NCI-H748 (cell line): ENCODE data around the gene DPYD.
A peak's percentile ranks its signal among the peaks of the same experiment; 100 is the strongest.

ENCODE experiments used
- DNase-seq: peaks from one replicate; lab custom pipeline; 2025; ENCODE audit not compliant: unreplicated experiment; lab: John Stamatoyannopoulos, UW

The DPYD gene

DNA sequence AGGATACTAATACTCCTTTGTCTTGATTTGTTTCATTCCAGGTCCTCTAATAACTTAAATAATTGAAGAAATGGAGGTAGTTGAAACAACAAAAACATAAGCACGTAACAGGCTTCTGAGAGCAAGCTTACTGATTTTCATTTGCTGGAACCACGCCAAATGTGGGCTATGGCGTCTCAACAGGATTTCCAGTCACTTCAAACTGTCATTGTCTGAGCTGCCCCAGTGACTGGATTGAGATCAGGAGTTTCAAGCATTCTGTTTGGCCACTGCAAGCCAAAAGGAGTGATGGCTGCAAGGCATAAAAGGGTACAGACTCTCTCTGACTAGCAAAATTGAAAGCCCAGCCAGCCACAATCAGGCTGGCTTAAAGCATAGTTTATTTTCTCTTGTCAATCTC is 289.9 kb downstream of the DPYD start:
- DNase-seq: peak; percentile 81

DNA sequence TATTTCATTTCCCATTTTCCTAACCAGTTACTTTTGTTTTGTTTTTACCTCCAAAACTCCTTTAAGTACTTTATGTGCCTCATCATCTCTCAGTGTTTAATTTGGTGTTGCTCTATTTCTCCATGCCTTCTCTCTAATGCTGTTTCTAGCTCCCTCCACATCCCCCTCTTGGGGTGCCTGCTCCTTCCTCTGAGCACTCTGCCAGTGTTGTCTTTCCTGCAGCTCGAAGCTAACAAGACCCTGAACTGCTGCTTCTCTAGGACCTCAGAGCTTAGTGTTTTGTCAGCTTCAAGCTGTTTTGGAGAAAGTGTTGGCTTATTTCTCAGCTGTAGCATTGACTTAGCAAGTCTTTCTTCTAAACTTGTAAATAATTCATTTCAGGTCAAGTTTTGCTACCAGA is 290.6 kb downstream of the DPYD start:
- DNase-seq: no peak

DNA sequence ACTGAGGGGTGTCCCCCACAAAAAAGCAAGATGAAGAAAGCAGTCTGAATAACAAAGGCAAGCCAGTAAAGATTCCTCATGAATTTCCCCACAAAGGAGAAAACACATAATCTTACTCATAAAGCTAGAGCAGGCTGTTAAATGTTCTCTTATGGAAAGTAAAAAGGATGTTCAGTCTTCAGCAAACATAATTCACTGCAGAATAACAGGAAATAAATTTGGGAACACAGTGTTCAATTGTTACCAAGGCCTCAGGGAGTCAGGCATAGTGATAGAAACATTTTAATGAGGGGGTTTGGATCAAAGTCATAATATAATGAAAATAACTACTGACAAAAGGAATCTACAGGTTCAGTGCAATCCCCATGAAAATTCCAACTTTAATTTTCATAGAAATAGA is 297.6 kb downstream of the DPYD start:
- DNase-seq: no peak

DNA sequence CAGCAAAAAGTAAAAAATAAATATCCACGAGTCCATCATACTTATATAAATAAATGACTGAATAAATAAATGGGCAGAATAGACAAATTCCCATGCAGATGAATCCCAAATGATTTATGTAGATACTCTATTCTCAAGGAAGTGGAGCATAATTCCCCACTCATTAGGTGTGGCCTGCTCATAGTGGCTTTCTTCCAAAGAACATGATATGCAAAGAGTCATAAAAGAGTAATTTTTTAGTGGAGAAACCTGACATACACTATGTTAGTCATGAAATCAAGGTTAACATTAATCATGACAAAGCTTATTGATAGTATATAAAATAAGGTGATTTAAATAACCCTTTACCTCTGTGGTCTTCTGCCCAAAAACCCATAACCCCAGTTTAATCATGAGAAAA is 298.9 kb downstream of the DPYD start:
- no peak for DNase-seq

DNA sequence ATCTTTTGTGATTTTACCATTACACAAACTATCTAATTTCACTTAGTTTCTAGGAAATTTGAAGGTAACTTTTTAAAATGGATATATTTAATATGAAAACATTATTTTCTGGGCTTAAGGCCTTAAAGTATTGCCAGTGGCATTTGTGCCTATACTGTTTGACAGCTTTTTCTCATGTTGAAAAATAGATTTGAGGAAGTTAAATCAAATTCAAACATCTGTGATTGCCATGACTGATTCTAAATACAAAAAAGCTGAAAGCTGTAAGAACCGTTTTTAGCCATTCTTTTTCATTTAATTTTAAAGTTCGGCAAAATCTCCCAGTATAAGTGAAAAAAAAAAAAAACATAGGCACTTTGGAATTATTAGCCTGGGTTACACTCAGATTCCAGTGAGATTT is 301.1 kb downstream of the DPYD start:
- DNase-seq: no peak

DNA sequence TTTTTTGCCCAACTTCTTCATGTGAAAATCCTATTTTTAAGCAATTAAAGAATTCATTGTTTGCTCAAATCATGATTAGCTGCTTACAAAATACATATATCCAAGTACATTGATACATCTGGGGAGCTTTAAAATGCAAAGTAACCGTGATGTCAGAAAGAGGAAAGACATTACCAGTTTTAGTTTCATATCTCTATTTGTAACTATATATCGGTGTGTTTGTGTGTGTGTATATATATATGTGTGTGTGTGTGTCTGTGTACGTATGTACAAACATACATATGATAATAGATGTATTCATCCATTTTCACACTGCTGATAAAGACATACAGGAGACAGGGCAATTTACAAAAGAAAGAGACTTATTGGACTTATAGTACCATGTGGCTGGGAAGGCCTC is 310.1 kb downstream of the DPYD start:
- no peak for DNase-seq

DNA sequence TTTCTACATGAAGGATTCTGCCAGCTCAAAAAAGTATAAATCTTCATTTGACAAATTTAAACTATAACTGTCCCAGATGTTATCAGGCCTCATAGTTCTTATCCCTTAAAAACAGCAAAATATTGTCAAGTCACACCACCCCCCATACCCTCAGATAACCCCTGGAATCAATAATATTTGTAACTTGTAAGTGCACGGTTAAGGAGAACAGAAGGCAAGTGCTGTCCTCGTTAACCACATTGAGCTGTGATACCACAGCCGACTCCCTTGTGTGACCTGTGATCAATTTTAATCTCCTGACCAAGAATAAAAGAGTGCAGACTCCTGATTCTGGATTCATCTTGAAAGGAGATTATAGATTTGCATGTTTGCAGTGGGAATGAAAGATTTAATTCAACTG is 310.7 kb downstream of the DPYD start:
- DNase-seq: no peak

DNA sequence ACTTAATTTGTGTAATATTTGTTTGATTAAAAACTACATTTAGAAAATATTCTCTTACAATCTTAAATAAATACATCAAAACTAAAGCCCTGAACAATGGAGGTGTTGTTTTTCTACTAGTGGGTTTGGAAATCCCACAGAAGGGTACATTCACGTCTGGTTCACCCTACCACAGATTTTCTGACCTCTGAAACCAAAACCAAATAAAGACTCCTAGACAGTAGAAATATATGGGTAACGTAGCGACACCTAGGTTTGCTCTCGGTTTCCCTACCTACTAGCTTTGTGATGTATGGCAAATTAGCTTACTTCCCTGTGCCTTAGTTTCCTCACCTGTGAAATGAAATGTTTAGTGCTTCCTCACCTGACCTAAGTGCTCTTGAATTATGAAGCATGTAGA is 312.6 kb downstream of the DPYD start:
- no peak for DNase-seq

DNA sequence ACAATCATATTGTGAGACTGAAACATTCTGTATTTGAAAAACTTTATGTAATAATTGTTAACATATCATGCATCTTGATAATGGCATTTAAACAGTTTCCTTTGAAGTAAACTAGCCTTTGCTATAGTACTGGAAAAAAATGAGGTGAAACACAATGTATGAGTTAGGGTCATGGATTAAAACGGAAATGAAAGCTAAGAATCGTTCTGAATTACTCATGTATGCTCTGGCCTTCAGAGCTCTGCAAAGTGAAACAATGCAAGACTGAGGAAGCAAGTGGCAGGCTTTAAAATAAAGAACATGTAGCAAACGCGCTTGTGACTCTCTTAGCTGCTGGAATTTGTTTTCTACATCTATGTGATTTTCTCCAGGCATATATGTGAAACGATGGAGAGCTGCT is 317.1 kb downstream of the DPYD start:
- peak; percentile 9 for DNase-seq

DNA sequence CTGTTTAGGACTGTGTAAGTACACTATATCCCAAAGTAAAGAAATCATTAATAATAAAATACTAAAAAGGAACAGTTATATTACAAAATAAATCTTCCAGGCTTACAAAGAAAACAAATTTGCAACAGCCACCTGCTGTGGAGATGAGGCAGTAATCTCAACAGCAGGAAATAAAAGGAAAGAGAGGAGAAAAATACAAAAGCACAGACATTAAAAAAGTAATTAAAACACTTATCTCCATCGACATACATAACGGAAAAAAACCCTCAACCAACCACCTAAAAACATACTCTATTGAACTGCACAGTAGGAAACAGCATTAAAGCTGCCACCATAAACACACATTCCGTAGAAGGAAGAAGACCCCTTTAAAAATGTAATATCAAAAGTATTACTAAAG is 317.6 kb downstream of the DPYD start:
- peak; percentile 78 for DNase-seq

DNA sequence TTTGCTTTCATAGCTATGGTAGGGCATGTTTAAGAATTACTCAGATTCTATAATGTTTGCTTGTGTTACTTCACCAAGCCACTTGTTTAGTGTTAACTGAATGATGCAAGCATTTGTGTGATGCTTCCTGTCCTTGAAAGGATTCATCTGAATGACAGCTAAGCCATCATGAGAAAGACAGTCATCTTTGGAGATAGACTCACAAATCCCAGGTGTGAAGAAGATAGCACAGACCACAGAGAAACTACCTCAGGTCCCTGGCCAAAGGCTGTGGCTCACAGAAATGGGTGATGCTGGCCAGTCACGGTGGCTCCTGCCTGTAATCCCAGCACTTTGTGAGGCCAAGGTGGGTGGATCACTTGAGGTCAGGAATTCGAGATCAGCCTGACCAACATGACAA is 321.4 kb downstream of the DPYD start:
- no peak for DNase-seq

DNA sequence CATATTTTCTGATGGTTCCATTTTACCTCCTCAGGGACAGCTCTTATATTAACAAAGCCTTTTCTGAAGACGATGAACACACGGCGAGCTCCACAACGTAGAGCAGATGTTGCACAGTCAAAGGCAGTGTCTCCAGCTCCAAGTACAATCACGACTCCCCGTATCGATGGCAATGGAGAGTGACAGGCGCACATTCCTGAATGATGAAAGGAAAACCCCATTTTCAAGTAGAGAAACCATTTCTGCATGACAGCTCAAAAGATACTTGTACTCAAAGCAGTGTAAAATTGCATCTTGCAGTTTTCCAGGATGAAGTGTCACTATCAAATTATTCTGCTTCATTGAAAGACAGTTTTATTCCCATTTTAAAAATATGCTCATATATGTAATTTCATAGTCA is 327.6 kb downstream of the DPYD start:
- no peak for DNase-seq

DNA sequence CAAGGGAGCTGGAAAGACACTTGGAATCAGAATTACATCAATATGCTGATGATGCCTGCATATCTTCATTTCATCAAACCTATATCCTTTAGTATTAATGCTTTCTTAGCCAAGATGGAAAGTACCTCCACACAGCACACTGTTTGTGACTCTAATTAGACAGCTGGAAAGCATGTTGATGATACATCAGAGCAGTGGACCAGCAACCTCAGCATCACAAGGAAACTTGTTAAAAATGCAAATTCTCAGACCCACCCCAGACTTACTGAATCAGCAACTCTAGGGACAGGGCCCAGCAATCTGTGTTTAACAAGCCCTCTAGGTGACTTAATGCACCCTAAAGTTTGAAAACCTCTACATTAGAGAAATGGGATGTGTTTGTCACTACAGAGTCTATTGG is 332.1 kb downstream of the DPYD start:
- DNase-seq: no peak

DNA sequence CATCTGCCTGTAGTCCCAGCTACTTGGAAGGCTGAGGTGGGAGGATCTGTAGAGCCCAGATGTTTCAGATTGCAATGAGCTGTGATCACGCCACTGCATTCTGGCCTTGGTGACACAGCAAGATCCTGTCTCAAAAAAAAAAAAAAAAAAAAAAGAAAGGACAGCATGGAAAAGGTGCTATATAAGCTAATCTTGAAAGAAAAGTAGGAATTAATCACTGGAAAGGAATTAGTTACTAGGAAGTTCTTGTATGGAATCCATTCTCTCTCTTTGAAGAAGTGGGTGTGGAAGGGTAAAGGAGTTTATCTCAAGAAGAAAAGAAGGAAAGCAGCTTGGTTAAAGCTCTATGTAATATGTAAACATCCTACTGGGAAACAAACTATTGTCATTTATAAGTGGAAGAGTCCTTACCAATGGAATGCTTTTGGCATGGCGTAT is 339.2 kb downstream of the DPYD start:
- DNase-seq: no peak

DNA sequence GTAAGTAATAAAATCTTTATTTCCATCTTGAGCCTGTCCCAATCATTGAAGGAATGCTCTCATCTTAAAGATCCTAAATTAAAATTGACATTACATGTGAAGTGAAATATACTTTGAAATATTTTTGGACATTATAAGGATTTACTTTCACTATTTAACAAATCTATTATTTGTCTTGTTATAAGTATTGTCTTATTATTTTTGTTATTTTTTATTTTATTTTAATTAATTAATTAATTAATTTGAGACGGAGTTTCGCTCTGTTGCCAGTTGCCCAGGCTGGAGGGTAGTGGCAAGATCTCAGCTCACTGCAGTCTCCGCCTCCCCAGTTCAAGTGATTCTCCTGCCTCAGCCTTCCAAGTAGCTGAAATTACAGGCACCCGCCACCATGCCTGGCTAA is 343.2 kb downstream of the DPYD start:
- no peak for DNase-seq

DNA sequence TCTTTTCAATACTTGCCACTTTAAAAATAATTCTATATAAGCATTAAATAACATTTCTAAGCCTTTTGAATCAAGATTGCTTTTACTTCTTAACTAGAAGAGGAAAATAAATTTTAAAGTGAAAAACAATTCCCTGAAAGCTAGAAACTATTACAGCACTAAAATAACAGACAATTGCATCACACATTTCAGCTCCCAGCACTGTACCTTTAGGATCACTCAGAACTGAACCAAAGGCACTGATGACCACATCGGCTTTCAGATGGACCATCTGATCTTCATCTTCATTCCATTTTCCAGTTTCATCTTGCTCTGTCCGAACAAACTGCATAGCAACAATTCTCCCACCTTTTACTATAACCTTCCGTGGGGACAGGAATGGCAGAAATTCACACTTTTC is 347.3 kb downstream of the DPYD start:
- DNase-seq: no peak

DNA sequence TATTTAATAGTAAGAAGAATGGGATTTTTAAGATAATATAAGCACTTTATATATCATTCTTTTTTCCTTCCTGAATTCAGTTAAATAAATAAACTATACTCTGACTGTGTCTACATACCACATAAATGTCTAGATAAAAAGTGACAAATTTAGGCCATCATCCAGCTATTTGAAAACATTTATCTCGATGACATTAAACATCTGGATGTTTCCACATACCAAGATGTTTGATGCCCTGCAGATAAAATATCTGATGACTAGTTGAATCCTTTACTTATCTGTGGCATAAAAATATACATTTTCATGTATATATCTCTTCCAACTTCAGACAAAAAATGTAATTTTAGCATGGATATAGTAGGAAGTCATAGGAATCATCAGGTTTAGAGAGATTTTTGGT is 348.3 kb downstream of the DPYD start:
- no peak for DNase-seq

DNA sequence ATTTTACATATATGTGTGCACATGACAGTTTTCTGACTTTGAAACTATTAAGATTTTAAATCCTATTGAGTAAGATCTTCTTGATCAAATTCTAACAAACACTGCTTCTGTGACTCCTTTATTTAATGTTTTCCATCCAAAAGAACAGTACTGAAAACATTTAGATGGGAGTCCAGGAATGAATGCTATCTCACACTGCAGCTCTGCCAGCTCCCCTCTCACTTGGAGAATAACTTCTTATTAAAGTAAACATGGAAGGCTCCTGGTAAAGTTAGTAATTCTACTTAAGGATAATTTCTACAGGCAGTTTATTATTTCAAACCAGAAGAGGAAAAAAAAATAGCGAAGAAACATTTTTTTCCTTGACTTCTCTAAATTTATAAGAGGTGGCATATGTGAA is 349.1 kb downstream of the DPYD start:
- no peak for DNase-seq

DNA sequence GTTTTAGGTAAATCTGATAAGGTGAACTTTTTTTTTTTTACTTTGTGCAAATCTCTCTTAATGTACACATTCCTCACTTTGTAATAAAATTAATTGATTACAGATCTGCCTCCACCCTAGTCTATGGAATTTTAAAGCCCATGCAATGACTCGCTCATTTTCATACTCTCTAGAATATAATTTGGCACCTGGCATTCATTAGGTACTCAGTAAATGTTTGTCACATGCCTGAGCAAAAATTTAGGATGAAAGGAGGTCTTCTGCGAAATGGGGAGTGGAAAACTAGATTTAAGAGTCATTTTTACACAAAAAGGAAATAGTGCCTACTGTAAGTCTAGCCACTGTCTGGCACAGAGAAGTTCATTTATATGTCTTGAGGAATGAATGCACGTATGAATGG is 350.1 kb downstream of the DPYD start:
- DNase-seq: no peak

DNA sequence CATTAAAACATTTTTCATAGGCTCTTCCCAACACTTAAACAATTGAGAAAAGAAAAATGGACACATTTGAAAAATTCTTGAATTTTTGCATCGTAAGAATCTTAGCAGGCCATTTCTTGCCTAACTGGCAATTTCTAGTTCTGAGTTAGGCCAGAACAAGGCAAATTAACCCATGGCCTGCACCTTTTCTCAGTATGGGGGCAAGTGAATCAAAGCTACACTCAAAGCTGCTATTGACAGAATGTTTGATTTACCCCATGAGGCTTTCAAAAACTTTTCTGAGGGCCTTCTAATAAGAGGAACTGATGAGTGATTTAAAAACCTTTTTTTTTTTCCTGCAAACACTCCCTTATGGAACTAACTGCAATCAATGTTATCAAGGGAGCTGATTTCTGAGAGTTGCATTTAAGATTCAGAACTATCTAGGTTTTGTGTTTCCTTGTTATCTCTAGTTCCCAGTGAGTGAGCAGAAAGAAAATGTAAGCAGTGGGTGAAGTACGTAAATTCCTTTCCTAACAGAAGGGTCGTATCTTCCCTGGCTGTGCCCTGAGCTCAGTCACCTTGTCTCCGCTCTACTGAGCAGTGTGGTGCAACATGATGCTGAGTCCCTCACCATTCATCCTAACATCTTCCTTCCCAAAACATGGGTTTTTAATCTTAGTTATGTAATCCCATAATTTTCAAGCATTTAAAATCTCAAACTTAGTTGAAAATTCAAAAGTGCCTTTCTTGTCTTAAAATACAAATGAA is 353.7 kb downstream of the DPYD start:
- DNase-seq: no peak

DNA sequence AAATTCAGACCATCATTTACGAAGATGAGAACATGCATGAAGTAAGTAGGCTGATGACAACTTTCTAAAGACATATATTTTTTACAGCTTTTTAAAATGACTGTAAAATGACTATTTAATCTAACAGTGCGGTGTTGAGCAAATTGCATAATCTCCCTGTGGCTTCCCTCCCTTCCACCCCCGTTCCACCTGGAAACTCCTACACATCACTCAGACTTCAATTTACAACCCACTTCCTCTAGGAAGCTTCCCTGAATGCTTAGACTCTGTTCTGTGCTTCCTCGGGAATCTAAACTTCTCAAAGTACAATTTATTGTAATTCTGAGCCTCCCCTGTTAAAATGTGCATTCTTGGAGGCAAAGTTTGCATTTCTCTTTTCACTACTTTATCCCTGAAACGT is 354.9 kb downstream of the DPYD start:
- DNase-seq: no peak

DNA sequence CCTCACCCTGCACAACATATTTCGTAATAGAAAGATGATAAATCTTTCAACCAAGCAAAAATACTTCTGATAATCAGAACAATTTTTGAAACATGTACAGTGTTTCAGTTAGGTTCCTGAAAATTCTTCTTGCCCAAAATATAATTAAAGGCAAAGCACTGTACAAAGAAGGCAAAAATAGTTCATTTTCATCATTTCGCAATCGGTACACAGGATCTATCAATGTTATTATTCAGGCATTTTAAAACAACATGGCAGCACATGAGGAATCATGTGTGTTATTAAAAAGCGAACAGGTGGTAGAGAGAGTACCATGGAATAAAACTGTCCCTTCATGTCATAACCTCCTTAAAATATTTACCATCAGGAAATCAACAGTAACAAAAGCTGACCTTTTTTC is 356.9 kb downstream of the DPYD start:
- DNase-seq: no peak

DNA sequence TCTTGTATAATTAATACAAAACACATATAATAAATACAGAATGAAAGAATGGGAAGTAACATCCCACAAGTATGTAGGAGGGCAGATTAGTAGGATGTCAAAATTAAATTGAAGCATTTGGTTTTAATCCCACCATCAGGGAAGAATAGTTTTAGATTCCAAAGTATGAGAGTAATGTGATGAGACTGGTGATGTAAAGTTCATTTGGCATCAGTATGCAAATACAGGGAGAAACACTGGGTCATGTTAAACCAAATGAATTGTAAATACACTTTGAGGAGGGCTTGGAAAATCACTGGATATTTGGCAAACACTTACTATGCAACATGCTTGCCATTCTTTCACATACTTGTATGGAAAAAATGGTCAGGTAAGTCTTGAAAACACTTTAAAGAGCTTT is 358.8 kb downstream of the DPYD start:
- DNase-seq: no peak

DNA sequence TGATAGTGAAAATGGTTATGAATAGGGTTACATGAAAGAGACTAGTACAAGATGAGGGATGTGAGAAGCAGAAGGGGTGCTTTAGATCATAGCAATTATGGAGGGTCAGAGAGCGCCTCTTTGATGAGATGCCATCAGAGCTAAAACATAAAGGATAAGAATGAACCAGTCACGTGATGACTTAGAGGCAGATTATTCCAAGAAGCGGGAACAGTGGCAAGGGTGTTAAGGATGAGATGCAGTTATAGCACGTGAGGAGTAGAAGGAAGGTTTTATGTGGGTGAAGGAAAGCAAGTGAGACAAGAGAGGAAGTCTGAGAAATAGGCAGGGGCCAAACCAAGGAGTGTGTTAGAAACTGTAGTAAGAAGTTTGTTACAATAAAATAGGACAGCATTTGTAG is 360.1 kb downstream of the DPYD start:
- no peak for DNase-seq
